Measurements from ENCODE around the gene MAPK8. TPM values are rescaled to one million over a fixed set of nuclear protein-coding genes. Genes with fewer than 3 reads are reported as not detected.

The MAPK8 gene
- total and polyA plus RNA-seq, 2 of the 4 experiments (the other 2 are of a cell fraction) = 41.5 to 54.7 TPM

DNA sequence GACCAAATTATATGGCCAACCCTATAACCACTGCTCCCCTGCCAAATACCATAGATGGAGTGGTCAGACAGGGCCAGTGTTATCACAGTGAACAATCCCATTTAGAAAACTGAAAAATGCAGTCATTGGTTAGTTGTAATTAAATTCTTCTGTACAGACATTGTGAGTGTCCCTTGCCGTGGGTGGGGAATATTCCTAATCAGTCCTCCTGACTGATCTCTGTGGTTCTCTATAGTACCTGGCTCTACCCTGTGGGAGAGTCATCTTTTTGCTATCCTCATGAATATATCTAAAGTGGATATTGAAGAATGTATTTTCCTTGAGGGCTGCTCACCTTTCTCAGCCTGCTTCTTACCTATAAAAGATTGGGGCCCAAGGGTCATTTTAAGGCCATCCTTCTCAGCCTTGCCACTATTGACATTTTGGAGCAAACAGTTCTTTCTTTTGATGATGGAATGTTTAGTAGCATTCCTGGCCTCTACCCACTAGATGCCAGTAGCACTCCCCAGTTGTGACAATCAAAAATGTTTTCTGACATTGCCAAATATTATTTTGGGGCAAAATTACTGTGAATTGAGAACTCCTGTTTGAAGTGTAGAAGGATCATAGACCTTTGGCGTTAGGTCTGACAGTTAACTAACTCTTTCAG lies 110.2 kb downstream of the MAPK8 start:
- Histone ChIP-seq H4K8ac (ENCODE audit: low read depth in 2 of 2, low read length in 2 of 2) (no peak overlapping the region), H2AK9ac (replicated peaks; ENCODE audit: low read depth, low read length, poor library complexity) (no peak overlapping the region), H2AFZ (replicated peaks; ENCODE audit: low read length, poor library complexity) (no peak overlapping the region), H4K91ac (ENCODE audit: insufficient read depth, low read depth, low read length) (no peak overlapping the region), H3K4ac (ENCODE audit: low read depth, low read length) (no peak overlapping the region), H3K23ac (ENCODE audit: low read depth, low read length) (no peak overlapping the region), H3K27ac (ENCODE audit: insufficient read depth, low read length) (no peak overlapping the region), H3K4me1 (ENCODE audit: control insufficient read depth, insufficient read depth, low read length) (peaks cover 9% of the 10 kb centered on the region), H2BK120ac (ENCODE audit: low read depth, low read length) (no peak overlapping the region), H4K5ac (ENCODE audit: low read depth, low read length) (no peak overlapping the region), H3K36me3 (ENCODE audit: control insufficient read depth, insufficient read depth, low read length) (peaks cover 6% of the 10 kb centered on the region), H2BK15ac (ENCODE audit: low read depth, low read length) (peak overlapping the region; percentile 38; the same call in 1 of the 3 replicates), H3K9me3 (ENCODE audit: control insufficient read depth, insufficient read depth, low read length) (peaks cover 8% of the 10 kb centered on the region), H4K20me1 (ENCODE audit: insufficient read depth, low read length) (no peaks in the 10 kb centered on the region; the same call in 1 of the 2 replicates), H3K9me1 (ENCODE audit: insufficient read depth, low read length) (peaks cover 11% of the 10 kb centered on the region; the same call in 1 of the 2 replicates), H3K14ac (replicated peaks; ENCODE audit: low read depth, low read length) (no peak overlapping the region), H3K79me1 (ENCODE audit: low read depth in 1 of 2, low read length in 2 of 2) (peaks cover 21 to 36% of the 10 kb centered on the region in 2 experiments), H2BK20ac (ENCODE audit: low read depth, low read length) (no peak overlapping the region), H3K4me2 (ENCODE audit: low read depth, low read length) (no peak overlapping the region), H3K18ac (ENCODE audit: low read depth, low read length) (no peak overlapping the region), H2BK5ac (ENCODE audit: low read depth, low read length, poor library complexity, severe bottlenecking) (no peak overlapping the region), H3K9ac (ENCODE audit: low read depth, low read length) (no peak overlapping the region), H3K4me3 (ENCODE audit: insufficient read depth, low read depth, low read length) (no peak overlapping the region), H2AK5ac (ENCODE audit: low read depth, low read length) (no peak overlapping the region), H3K27me3 (ENCODE audit: control insufficient read depth, insufficient read depth, low read length) (no peaks in the 10 kb centered on the region), H3K56ac (ENCODE audit: extremely low read depth, insufficient read depth, low read length) (no peak overlapping the region)
- dilution Hi-C loops (cut with HindIII; ENCODE audit: low sequenced_read_pairs, unreplicated experiment) (no loop called here), in situ Hi-C loops (cut with MboI; ENCODE audit: low sequenced_read_pairs) (no loop called here), intact Hi-C loops (cut with micrococcal nuclease) (no loop called here)
- DNase-seq (no peak), ATAC-seq (ENCODE audit: low read depth) (no peak)
- WGBS, 2 experiments (ENCODE audit: extremely low coverage in 2 of 2, insufficient read length in 1 of 2) = no CpG with 5 or more reads among the region's 2 CpGs
- BruUV-seq (replicated peaks) = no TSS peak
- TF ChIP-seq BHLHE40 (IDR thresholded peaks at IDR 0.05; ENCODE audit: low read depth, low read length) (no peak), POLR2A (IDR thresholded peaks at IDR 0.05; ENCODE audit: low read depth, low read length) (no peak), ELK1 (IDR thresholded peaks at IDR 0.05; ENCODE audit: borderline replicate concordance, low read depth, low read length) (no peak), NFE2L2 (IDR thresholded peaks at IDR 0.05; ENCODE audit: low read depth, low read length) (no peak), FOS (IDR thresholded peaks at IDR 0.05; ENCODE audit: low read depth, low read length) (no peak), CHD1 (IDR thresholded peaks at IDR 0.05; ENCODE audit: low read depth, low read length) (no peak), RCOR1 (IDR thresholded peaks at IDR 0.05; ENCODE audit: insufficient replicate concordance, low read length) (no peak), SMC3 (IDR thresholded peaks at IDR 0.05; ENCODE audit: low read depth, low read length) (no peak), MXI1 (IDR thresholded peaks at IDR 0.05; ENCODE audit: borderline replicate concordance, low read depth, low read length) (no peak), CEBPB (IDR thresholded peaks at IDR 0.05; ENCODE audit: low read depth, low read length) (no peak), MAFK (IDR thresholded peaks at IDR 0.05; ENCODE audit: low read depth, low read length) (no peak)
- TF ChIP-seq, protein P1, sequence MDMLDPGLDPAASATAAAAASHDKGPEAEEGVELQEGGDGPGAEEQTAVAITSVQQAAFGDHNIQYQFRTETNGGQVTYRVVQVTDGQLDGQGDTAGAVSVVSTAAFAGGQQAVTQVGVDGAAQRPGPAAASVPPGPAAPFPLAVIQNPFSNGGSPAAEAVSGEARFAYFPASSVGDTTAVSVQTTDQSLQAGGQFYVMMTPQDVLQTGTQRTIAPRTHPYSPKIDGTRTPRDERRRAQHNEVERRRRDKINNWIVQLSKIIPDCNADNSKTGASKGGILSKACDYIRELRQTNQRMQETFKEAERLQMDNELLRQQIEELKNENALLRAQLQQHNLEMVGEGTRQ (IDR thresholded peaks at IDR 0.05; ENCODE audit: low read depth, low read length) = no peak
- ChIA-PET POLR2A (ENCODE audit: unreplicated experiment) (no interaction called here), CTCF (no interaction called here)

Data from IMR-90 (cell line).